ENCODE data around the gene SGF29. TPM values are rescaled to one million over a fixed set of nuclear protein-coding genes. Genes with fewer than 3 reads are reported as not detected.
"Not testable (repeated sequence)": the region's sequence is repeated elsewhere in the genome, so short reads cannot be mapped to it uniquely, and the experiment has no call there.

Gene SGF29
- total RNA-seq, 1 donor from 2014 or later, result 18.6 TPM

GRCh38 chr16:28590384-28591340 lies 36.9 kb downstream of the SGF29 start:
- H3K36me3 Mint-ChIP-seq (ENCODE audit: low read depth, unreplicated experiment), result peaks cover 13% of the 10 kb centered on the region
- no peak overlapping the region for H3K4me3 Mint-ChIP-seq (ENCODE audit: unreplicated experiment)
- DNase-seq (ENCODE audit: low spot score), result no peak
- no peak overlapping the region for H3K27ac Mint-ChIP-seq (ENCODE audit: unreplicated experiment)
- TF ChIP-seq, protein P1, sequence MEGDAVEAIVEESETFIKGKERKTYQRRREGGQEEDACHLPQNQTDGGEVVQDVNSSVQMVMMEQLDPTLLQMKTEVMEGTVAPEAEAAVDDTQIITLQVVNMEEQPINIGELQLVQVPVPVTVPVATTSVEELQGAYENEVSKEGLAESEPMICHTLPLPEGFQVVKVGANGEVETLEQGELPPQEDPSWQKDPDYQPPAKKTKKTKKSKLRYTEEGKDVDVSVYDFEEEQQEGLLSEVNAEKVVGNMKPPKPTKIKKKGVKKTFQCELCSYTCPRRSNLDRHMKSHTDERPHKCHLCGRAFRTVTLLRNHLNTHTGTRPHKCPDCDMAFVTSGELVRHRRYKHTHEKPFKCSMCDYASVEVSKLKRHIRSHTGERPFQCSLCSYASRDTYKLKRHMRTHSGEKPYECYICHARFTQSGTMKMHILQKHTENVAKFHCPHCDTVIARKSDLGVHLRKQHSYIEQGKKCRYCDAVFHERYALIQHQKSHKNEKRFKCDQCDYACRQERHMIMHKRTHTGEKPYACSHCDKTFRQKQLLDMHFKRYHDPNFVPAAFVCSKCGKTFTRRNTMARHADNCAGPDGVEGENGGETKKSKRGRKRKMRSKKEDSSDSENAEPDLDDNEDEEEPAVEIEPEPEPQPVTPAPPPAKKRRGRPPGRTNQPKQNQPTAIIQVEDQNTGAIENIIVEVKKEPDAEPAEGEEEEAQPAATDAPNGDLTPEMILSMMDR (IDR thresholded peaks at IDR 0.05; ENCODE audit: unreplicated experiment), result no peak
- peaks cover 6% of the 10 kb centered on the region for H3K27me3 Mint-ChIP-seq (ENCODE audit: unreplicated experiment)
- H3K4me1 Mint-ChIP-seq (ENCODE audit: unreplicated experiment), result peaks cover 4% of the 10 kb centered on the region
- H3K9me3 Mint-ChIP-seq (ENCODE audit: unreplicated experiment), result no peaks in the 10 kb centered on the region

- Mint-ChIP-seq H3K4me1 (ENCODE audit: unreplicated experiment) (peaks cover 8% of the 10 kb centered on the region), H3K27me3 (ENCODE audit: unreplicated experiment) (peaks cover 6% of the 10 kb centered on the region), H3K36me3 (ENCODE audit: low read depth, unreplicated experiment) (peaks cover 13% of the 10 kb centered on the region), H3K27ac (ENCODE audit: unreplicated experiment) (no peak overlapping the region), H3K4me3 (ENCODE audit: unreplicated experiment) (peak overlapping the region; percentile 21), H3K9me3 (ENCODE audit: unreplicated experiment) (no peaks in the 10 kb centered on the region)
- DNase-seq (ENCODE audit: low spot score), result no peak
- TF ChIP-seq, protein P1 (IDR thresholded peaks at IDR 0.05; ENCODE audit: unreplicated experiment), result no peak
Observed at GRCh38 chr16:28591355-28591754, 37.6 kb downstream of the SGF29 start.

- no peak for DNase-seq (ENCODE audit: low spot score)
- Mint-ChIP-seq H3K4me1 (ENCODE audit: unreplicated experiment) (peaks cover 18% of the 10 kb centered on the region), H3K36me3 (ENCODE audit: low read depth, unreplicated experiment) (peaks cover 13% of the 10 kb centered on the region), H3K27ac (ENCODE audit: unreplicated experiment) (no peak overlapping the region), H3K9me3 (ENCODE audit: unreplicated experiment) (no peaks in the 10 kb centered on the region), H3K4me3 (ENCODE audit: unreplicated experiment) (peak overlapping the region; percentile 40), H3K27me3 (ENCODE audit: unreplicated experiment) (peaks cover 11% of the 10 kb centered on the region)
- TF ChIP-seq, protein P1 (IDR thresholded peaks at IDR 0.05; ENCODE audit: unreplicated experiment), result no peak
Observed at GRCh38 chr16:28592511-28592910, 38.8 kb downstream of the SGF29 start.

GRCh38 chr16:28592979-28593553 lies 39.3 kb downstream of the SGF29 start:
- H3K9me3 Mint-ChIP-seq (ENCODE audit: unreplicated experiment), result no peaks in the 10 kb centered on the region
- peaks cover 18% of the 10 kb centered on the region for H3K4me1 Mint-ChIP-seq (ENCODE audit: unreplicated experiment)
- no peak overlapping the region for H3K27ac Mint-ChIP-seq (ENCODE audit: unreplicated experiment)
- H3K4me3 Mint-ChIP-seq (ENCODE audit: unreplicated experiment), result no peak overlapping the region
- H3K27me3 Mint-ChIP-seq (ENCODE audit: unreplicated experiment), result peaks cover 11% of the 10 kb centered on the region
- no peak for DNase-seq (ENCODE audit: low spot score)
- peaks cover 13% of the 10 kb centered on the region for H3K36me3 Mint-ChIP-seq (ENCODE audit: low read depth, unreplicated experiment)
- TF ChIP-seq, protein P1 (IDR thresholded peaks at IDR 0.05; ENCODE audit: unreplicated experiment), result no peak

DNA sequence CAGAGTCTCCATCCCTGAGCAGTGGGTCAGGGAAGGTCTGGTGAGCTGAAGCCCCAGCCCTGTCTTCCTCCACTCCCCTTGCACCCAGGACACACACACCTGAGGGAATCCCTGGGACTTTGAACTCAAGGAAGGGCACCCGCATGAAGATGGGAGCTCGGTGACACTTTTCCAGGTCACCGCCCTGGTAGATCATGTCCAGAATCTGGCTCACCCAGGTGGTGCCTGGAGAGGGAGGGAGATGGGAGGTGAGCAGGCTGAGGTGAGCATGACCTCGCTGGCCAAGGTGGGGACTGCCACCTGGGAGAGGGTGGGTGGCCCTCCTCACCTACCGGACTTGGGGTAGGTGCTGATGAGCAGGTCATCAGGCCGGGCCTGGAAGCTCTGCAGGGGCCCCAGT lies 41.7 kb downstream of the SGF29 start:
- H3K36me3 Mint-ChIP-seq (ENCODE audit: low read depth, unreplicated experiment); H3K27ac Mint-ChIP-seq (ENCODE audit: unreplicated experiment); H3K9me3 Mint-ChIP-seq (ENCODE audit: unreplicated experiment); H3K4me3 Mint-ChIP-seq (ENCODE audit: unreplicated experiment); H3K27me3 Mint-ChIP-seq (ENCODE audit: unreplicated experiment); DNase-seq (ENCODE audit: low spot score): not testable (repeated sequence)
- H3K4me1 Mint-ChIP-seq (ENCODE audit: unreplicated experiment), result peaks cover 18% of the 10 kb centered on the region

Measured in endothelial cell (in vitro differentiated cells).